Muscle layer of colon (tissue), 2 donors: Measurements from ENCODE around the gene FLII.

Source experiments
- H3K27ac ChIP-seq: one replicate; pipeline ENCODE4 v1.7.0; 2013; ENCODE audit warnings: low read depth, mild to moderate bottlenecking, low read length, moderate library complexity
- H3K27me3 ChIP-seq, 2 donors: one replicate each; pipeline ENCODE4 v1.7.0; 2013; ENCODE audit warnings: low read length in 2 of 2, mild to moderate bottlenecking in 2 of 2; ENCODE audit not compliant: insufficient read depth in 2 of 2, control insufficient read depth in 1 of 2
- H3K36me3 ChIP-seq: one replicate; pipeline ENCODE4 v1.7.0; 2013; ENCODE audit warnings: mild to moderate bottlenecking, low read length; ENCODE audit not compliant: insufficient read depth
- H3K4me1 ChIP-seq: one replicate; pipeline ENCODE4 v1.7.0; 2013; ENCODE audit warnings: mild to moderate bottlenecking, low read length; ENCODE audit not compliant: insufficient read depth
- H3K4me3 ChIP-seq, 2 donors: one replicate each; pipeline ENCODE4 v1.7.0; 2013; ENCODE audit warnings: low read length in 2 of 2, low read depth in 1 of 2, mild to moderate bottlenecking in 1 of 2, moderate library complexity in 1 of 2
- H3K9ac ChIP-seq: one replicate; pipeline ENCODE4 v1.7.0; 2013; ENCODE audit warnings: low read length
- H3K9me3 ChIP-seq: one replicate; pipeline ENCODE4 v1.7.0; 2013; ENCODE audit warnings: mild to moderate bottlenecking, low read length
- donor health status: abdominal sarcoma.
- donor health status: Adenocarcinoma of cecum.

FLII gene

GRCh38 chr17:18248811-18249210, 9.7 kb downstream of the FLII start:
- Histone ChIP-seq H3K9ac (no peak overlapping the region), H3K4me3 (no peak overlapping the region), H3K27me3 (no peaks in the 10 kb centered on the region), H3K36me3 (peaks cover 80% of the 10 kb centered on the region), H3K27ac (no peak overlapping the region), H3K9me3 (no peaks in the 10 kb centered on the region), H3K4me1 (no peaks in the 10 kb centered on the region)

DNA sequence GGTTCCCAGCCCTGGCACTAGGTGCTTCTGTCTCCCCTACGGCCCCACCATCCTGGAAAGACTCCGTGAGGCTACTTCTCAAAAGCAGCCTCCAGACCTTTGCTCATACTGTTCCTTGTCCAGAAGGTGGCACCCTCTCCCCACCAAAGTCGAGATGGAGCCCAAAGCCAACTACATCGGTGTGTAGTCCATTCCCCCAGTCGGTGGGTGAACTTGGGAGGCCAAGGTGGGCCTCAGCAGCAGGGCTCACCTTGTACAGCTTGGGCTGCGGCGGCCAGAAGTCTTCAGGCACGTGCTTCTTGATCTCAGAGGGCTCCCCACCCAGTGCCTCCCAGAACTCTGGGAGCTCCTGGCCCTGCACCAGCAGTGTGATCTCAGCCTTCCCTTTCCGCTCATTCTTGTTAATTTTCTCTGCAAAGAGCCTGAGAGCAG, 10.2 kb downstream of the FLII start:
- no peaks in the 10 kb centered on the region for H3K27me3 ChIP-seq
- peaks cover 75% of the 10 kb centered on the region for H3K36me3 ChIP-seq
- no peak overlapping the region for H3K9ac ChIP-seq
- H3K4me1 ChIP-seq, result no peaks in the 10 kb centered on the region
- H3K27ac ChIP-seq, result no peak overlapping the region
- no peaks in the 10 kb centered on the region for H3K9me3 ChIP-seq
- no peak overlapping the region for H3K4me3 ChIP-seq

- no peaks in the 10 kb centered on the region for H3K27me3 ChIP-seq
- H3K9ac ChIP-seq, result no peak overlapping the region
- H3K4me3 ChIP-seq, result no peak overlapping the region
- no peaks in the 10 kb centered on the region for H3K9me3 ChIP-seq
- H3K27ac ChIP-seq, result no peak overlapping the region
- H3K4me1 ChIP-seq, result no peaks in the 10 kb centered on the region
- peaks cover 68% of the 10 kb centered on the region for H3K36me3 ChIP-seq
These were observed 10.9 kb downstream of the FLII start for GRCh38 chr17:18247613-18248001.

DNA sequence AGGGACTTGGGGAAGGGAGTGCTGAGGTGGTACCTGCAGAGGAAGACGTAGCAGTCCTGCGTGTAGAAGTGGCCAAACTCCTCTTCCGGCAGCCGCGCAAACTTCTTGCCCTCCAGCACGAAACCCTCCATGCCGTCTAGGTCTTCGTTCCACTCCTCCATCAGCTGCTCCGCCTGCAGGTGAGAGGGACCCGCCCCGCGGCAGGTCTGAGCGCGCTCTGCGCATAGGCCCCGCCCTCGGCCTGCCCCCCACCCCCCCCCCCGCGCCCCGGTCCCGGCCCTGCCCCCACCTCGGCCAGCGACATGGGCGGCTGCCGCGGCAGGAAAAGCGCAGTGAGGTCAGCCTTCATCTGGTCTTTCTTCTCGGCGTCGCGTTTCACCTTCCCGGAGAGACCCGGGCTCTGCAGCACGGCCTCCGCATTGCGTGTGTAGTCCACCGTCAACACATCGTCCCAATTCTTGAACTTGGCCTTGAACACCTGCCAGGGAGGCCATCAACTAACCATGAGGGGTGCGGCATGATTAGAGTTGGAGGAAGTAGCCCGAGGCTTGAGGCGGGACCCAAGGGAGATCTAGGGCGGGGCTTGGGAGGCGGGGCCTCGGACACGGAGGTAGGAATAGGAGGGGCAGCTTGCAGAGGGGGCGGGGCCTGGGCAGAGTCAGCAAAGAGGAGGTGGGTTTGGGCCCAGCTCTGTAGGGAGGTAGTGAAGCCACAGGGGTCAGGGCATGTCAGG, 11.5 kb downstream of the FLII start:
- H3K4me3 ChIP-seq, result no peak overlapping the region
- no peak overlapping the region for H3K27ac ChIP-seq
- H3K9ac ChIP-seq, result no peak overlapping the region
- H3K4me1 ChIP-seq, result no peaks in the 10 kb centered on the region
- no peaks in the 10 kb centered on the region for H3K27me3 ChIP-seq
- H3K9me3 ChIP-seq, result no peaks in the 10 kb centered on the region
- peaks cover 62% of the 10 kb centered on the region for H3K36me3 ChIP-seq

- peaks cover 54% of the 10 kb centered on the region for H3K36me3 ChIP-seq
- H3K4me1 ChIP-seq, result no peaks in the 10 kb centered on the region
- no peak overlapping the region for H3K4me3 ChIP-seq
- no peak overlapping the region for H3K27ac ChIP-seq
- no peak overlapping the region for H3K9ac ChIP-seq
- H3K9me3 ChIP-seq, result no peaks in the 10 kb centered on the region
- no peaks in the 10 kb centered on the region for H3K27me3 ChIP-seq
These were observed 12.3 kb downstream of the FLII start for GRCh38 chr17:18246109-18246725.

- Histone ChIP-seq H3K9me3 (no peaks in the 10 kb centered on the region), H3K27me3 (no peaks in the 10 kb centered on the region), H3K9ac (no peak overlapping the region), H3K4me1 (no peaks in the 10 kb centered on the region), H3K36me3 (peaks cover 44% of the 10 kb centered on the region), H3K27ac (no peak overlapping the region), H3K4me3 (no peak overlapping the region)
These were observed 13.3 kb downstream of the FLII start for GRCh38 chr17:18245038-18245776.

- Histone ChIP-seq H3K27me3 (no peaks in the 10 kb centered on the region), H3K9me3 (no peaks in the 10 kb centered on the region), H3K4me3 (no peak overlapping the region), H3K9ac (no peak overlapping the region), H3K4me1 (no peaks in the 10 kb centered on the region), H3K27ac (no peak overlapping the region), H3K36me3 (peaks cover 18% of the 10 kb centered on the region)
These were observed 17.2 kb downstream of the FLII start for GRCh38 chr17:18241229-18241871.

DNA sequence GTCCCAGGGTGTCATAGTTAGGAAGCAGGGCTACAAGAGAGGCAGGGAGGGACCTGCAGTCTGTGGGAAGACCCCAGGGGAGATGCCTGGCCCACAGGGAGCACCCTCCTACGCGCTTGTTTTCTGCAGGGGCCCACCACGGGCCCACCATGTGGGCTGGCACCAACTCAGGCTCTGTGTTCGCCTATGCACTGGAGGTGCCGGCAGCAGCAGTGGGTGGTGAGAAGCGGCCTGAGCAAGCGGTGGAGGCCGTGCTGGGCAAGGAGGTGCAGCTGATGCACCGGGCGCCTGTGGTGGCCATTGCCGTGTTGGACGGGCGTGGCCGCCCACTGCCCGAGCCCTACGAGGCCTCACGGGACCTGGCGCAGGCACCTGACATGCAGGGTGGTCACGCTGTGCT, 18.1 kb downstream of the FLII start:
- H3K9ac ChIP-seq, result no peak overlapping the region
- H3K4me1 ChIP-seq, result no peaks in the 10 kb centered on the region
- no peak overlapping the region for H3K27ac ChIP-seq
- H3K27me3 ChIP-seq, result no peaks in the 10 kb centered on the region
- peaks cover 17% of the 10 kb centered on the region for H3K36me3 ChIP-seq
- H3K4me3 ChIP-seq, result no peak overlapping the region
- H3K9me3 ChIP-seq, result no peaks in the 10 kb centered on the region

DNA sequence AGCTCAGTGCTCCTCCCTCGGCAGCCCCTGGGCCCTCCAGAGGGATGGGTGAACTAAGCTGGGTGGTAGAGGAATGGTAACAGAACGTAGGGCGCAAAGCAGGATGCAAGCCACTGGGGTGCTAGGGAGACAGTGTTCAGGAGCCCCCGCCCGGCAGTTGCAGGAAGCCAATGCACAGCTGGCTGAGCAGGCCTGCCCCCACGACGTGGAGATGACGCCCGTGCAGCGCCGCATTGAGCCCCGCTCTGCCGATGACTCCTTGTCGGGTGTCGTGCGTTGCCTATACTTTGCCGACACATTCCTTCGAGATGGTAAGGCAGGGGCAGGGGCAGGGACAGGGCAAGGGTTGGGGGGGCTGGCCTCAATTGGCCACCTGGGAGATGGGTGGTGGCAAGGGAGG, 20.2 kb downstream of the FLII start:
- Histone ChIP-seq H3K9ac (no peak overlapping the region), H3K36me3 (peaks cover 22% of the 10 kb centered on the region), H3K9me3 (no peaks in the 10 kb centered on the region), H3K4me1 (no peaks in the 10 kb centered on the region), H3K27me3 (no peaks in the 10 kb centered on the region), H3K4me3 (no peak overlapping the region), H3K27ac (no peak overlapping the region)

GRCh38 chr17:18237461-18237860, 21.1 kb downstream of the FLII start:
- H3K36me3 ChIP-seq, result peaks cover 22% of the 10 kb centered on the region
- H3K9me3 ChIP-seq, result no peaks in the 10 kb centered on the region
- no peak overlapping the region for H3K9ac ChIP-seq
- no peak overlapping the region for H3K4me3 ChIP-seq
- no peaks in the 10 kb centered on the region for H3K27me3 ChIP-seq
- no peak overlapping the region for H3K27ac ChIP-seq
- H3K4me1 ChIP-seq, result no peaks in the 10 kb centered on the region

GRCh38 chr17:18236494-18236893, 22.0 kb downstream of the FLII start:
- Histone ChIP-seq H3K9ac (no peak overlapping the region), H3K4me3 (no peak overlapping the region), H3K36me3 (peaks cover 22% of the 10 kb centered on the region), H3K9me3 (no peaks in the 10 kb centered on the region), H3K27me3 (no peaks in the 10 kb centered on the region), H3K27ac (no peak overlapping the region), H3K4me1 (no peaks in the 10 kb centered on the region)
